Measurements from ENCODE around the gene SPP2.

Gene SPP2

GRCh38 chr2:234050455-234051135, at the start of gene SPP2:
Gene SPP2 (plus strand): TSS chr2:234050702. CDS start chr2:234050787, 85 bp downstream.
- DNase-seq (ENCODE audit: low read depth, low spot score), result no peak

DNA sequence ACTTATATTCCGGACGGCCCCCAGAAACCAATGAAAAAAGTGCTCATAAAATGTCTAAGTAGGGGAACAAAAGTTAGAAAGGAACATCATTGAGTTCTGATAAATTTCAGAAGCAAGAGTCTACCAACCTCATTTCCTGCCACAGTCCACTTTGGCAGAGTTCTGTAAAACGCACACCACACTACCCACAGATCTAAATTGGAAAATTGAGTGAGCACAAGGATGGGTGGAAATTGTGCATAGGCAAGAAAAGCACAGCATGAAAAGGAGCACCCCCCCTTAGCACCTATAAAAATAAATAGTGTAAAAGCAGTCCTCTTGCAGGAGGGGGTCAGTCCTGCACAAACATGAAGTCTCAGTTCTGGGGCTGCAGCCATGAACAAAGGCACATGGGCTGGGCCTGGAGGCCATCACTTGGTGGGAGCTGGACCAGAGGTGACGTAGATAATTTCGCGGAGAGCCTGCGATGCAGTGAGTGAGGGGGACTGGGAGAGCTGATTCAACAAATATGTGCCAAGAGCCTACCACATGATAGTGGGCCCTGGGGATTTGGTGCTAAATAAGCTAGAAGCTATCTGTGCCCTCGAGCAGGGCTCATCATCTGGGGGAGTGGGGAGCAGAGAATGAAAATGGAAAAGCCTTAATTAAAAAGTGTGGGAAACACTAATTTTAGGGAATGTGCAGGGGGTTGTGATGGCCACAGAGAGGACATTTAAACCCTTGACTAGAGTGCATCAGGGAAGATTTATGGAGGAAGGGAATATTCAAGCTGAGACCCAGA, 48.9 kb upstream of the SPP2 start:
- no peak for DNase-seq (ENCODE audit: low read depth, low spot score)

GRCh38 chr2:234002281-234002680, 48.2 kb upstream of the SPP2 start:
- no peak for DNase-seq (ENCODE audit: low read depth, low spot score)

- DNase-seq (ENCODE audit: low read depth, low spot score), result no peak
Measured at GRCh38 chr2:234003972-234004617, 46.4 kb upstream of the SPP2 start.

DNA sequence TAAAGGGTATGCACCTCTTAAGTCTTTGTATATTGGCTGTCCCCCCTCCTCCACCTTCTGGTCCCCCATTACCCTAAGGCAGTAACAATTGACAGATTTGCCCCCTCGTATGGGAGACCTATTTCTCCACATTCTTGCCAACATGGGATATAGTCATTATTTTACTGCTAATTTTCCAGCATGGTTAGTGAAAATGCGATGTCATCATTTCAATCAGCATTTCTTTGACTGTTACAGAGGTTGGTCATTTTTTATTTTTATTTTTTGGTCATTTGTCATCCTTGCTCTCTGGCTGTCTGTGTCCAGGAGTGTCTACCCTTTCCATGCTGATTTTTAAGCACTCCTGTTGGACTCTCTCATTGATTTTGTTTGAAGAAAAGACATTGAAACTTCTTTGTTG, 45.4 kb upstream of the SPP2 start:
- DNase-seq (ENCODE audit: low read depth, low spot score), result no peak

DNA sequence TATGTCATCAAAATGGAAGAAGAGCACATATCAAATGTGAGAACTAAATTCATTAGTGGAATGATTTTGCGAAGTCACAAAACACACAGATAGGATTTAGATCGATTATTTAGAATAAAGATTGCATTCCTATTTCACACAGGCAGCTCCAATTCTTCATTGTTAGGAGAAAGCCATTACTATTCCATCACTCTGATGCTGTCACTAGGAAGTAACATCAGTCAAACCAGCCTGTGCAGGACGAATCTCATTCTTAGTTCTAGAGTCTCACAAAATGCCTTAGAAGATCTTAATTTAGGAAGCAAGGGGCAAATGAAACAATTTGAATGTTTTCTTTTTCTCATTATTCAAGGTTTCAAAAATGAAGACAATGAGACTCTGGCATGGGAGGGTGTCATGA, 44.0 kb upstream of the SPP2 start:
- DNase-seq (ENCODE audit: low read depth, low spot score), result no peak

DNA sequence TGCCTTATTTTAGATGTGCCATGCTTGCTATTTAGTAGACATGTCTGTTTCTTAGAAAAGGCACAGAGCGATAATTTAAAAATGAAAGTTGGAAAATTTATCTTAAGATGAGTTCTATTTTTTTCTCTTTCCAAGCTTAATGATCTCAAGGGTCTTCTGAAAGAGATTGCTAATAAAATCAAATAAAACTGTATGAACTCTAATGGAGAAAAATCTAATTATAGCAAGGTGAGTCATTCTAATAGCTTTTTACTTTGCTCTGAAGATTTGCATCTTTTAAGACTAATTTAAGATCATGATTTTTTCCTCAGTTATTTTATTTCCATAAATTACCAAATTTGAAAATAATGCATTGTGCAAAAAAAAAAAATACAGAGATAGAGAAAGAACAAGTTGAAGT, 36.1 kb upstream of the SPP2 start:
- no peak for DNase-seq (ENCODE audit: low read depth, low spot score)

DNA sequence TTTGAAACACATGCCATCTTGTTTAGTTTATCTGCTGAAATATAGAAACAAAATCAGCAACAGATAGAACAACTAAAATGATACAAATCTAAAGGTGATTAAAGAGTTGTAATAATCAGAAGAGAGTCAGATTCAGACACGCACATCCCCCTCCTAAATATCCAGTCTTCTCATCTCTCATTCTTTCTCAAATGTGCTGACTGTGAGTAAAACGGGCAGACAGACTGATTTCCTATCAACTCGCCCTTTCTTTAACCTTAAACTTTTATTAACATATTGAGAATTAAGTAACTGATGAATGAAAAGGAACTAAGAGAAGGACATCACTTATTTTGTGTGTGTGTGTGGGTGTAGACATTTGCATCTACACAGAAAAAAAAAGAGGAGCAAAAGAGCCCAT, 34.6 kb upstream of the SPP2 start:
- DNase-seq (ENCODE audit: low read depth, low spot score), result no peak

GRCh38 chr2:234019896-234020295, 30.6 kb upstream of the SPP2 start:
- no peak for DNase-seq (ENCODE audit: low read depth, low spot score)

GRCh38 chr2:234020332-234020731, 30.2 kb upstream of the SPP2 start:
- DNase-seq (ENCODE audit: low read depth, low spot score), result no peak

GRCh38 chr2:234022424-234022823, 28.1 kb upstream of the SPP2 start:
- DNase-seq (ENCODE audit: low read depth, low spot score), result no peak

DNA sequence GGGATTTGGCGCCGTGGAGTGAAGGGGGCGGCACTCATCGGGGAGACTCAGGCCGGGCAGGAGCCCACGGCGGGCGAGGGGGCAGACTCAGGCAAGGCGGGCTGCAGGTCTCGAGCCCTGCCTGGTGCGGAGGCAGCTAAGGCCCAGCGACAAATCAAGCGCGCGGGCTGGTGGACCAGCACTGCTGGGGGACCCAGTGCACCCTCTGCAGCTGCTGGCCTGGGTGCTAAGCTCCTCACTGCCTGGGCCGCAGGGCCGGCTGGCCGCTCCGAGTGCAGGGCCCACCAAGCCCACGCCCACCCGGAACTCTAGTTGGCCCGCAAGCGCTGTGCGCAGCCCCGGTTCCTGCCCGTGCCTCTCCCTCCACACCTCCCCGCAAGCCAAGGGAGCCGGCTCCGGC, 26.2 kb upstream of the SPP2 start:
- DNase-seq (ENCODE audit: low read depth, low spot score), result no peak

DNA sequence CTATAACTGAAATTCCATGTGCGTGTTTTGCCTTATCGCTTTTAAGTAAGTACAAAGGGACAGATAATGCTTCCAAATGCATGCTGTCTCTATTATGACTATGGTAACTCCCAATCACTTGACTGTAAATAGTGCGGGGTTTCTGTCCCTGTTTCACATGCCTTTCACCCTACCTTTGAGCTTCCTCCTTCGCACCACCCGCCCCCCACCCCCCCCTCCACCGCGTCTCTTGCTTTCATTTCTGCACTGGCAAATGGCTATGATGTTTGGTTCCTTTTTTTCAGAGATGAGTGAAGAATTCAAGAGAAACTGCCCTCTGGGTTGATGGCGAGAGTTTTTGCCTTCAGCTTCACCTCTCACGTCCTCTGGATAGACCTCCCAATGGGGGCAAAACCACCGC, 25.0 kb upstream of the SPP2 start:
- DNase-seq (ENCODE audit: low read depth, low spot score), result no peak

- no peak for DNase-seq (ENCODE audit: low read depth, low spot score)
Measured at GRCh38 chr2:234025891-234026401, 24.6 kb upstream of the SPP2 start.

GRCh38 chr2:234026693-234027254, 23.7 kb upstream of the SPP2 start:
- DNase-seq (ENCODE audit: low read depth, low spot score), result no peak

GRCh38 chr2:234027641-234028040, 22.9 kb upstream of the SPP2 start:
- no peak for DNase-seq (ENCODE audit: low read depth, low spot score)

GRCh38 chr2:234029150-234029733, 21.3 kb upstream of the SPP2 start:
- no peak for DNase-seq (ENCODE audit: low read depth, low spot score)

GRCh38 chr2:234031207-234031606, 19.3 kb upstream of the SPP2 start:
- DNase-seq (ENCODE audit: low read depth, low spot score), result no peak

- DNase-seq (ENCODE audit: low read depth, low spot score), result no peak
Measured at GRCh38 chr2:234032279-234032856, 18.1 kb upstream of the SPP2 start.

- no peak for DNase-seq (ENCODE audit: low read depth, low spot score)
Measured at GRCh38 chr2:234033174-234033573, 17.3 kb upstream of the SPP2 start.

DNA sequence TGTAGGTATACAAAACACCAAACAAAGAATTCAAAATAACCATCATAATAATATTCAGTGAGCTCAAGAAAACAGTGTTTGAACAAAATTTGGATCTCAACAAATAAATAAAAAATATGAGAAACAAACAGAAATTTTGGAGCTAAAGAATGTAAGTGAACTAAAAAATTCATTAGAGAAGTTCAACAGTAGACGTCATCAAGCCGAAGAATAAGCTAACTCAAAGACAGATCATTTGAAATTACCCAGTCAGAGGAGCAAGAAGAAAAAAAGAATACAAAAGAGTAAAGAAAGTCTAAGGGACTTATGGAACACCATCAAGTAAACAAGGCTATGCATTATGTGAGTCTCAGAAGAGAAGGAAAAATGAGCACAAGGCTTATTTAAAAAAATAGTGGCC, 16.6 kb upstream of the SPP2 start:
- no peak for DNase-seq (ENCODE audit: low read depth, low spot score)
